HUES64 (cell line): ENCODE results near the gene CACNG7.
A peak's percentile ranks its signal among the peaks of the same experiment; 100 is the strongest.

Experiments
- H3K27ac ChIP-seq: 2 replicates; pipeline ENCODE4 v1.7.0; 2013; ENCODE audit warnings: low read depth, low read length, inconsistent platforms
- H3K27me3 ChIP-seq: 2 replicates; pipeline ENCODE4 v1.6.1; 2013; ENCODE audit warnings: mild to moderate bottlenecking, low read length; ENCODE audit not compliant: insufficient read depth
- H3K36me3 ChIP-seq: 2 replicates; pipeline ENCODE4 v1.6.1; 2013; ENCODE audit warnings: mild to moderate bottlenecking, low read length; ENCODE audit not compliant: insufficient read depth
- H3K4me1 ChIP-seq: 2 replicates; pipeline ENCODE4 v1.6.1; 2013; ENCODE audit warnings: mild to moderate bottlenecking, low read length, moderate library complexity; ENCODE audit not compliant: insufficient read depth
- H3K4me3 ChIP-seq: 2 replicates; pipeline ENCODE4 v1.5.1; 2013; ENCODE audit warnings: mild to moderate bottlenecking, low read length, moderate library complexity
- H3K9ac ChIP-seq: 2 replicates; pipeline ENCODE4 v1.6.1; 2013; ENCODE audit warnings: mild to moderate bottlenecking, low read depth, low read length
- H3K9me3 ChIP-seq: 2 replicates; pipeline ENCODE4 v1.6.1; 2013; ENCODE audit warnings: low read depth, low read length; ENCODE audit not compliant: insufficient read depth
- WGBS: fragments of 150-250, 120-280 bp; methylation state at CpG from one replicate; pipeline ENCODE4 v1.1.7; 2013; ENCODE audit warnings: missing lambda C conversion rate; 5-methylcytosine and 5-hydroxymethylcytosine counted together

The CACNG7 gene

GRCh38 chr19:53880711-53881481 lies 28.2 kb upstream of the CACNG7 start:
- H3K4me1 ChIP-seq: peaks cover 25% of the 10 kb centered on the region
- H3K9me3 ChIP-seq: no peaks in the 10 kb centered on the region
- peaks cover 45% of the 10 kb centered on the region for H3K27me3 ChIP-seq
- WGBS: 21% methylated on average over 5 of the region's 6 CpGs
- H3K27ac ChIP-seq: no peak overlapping the region
- peak overlapping the region; percentile 64 for H3K4me3 ChIP-seq
- H3K36me3 ChIP-seq: peaks cover 1% of the 10 kb centered on the region; the same call in 1 of the 2 replicates
- no peak overlapping the region for H3K9ac ChIP-seq

GRCh38 chr19:53881482-53882390 lies 27.3 kb upstream of the CACNG7 start, which contains the start of gene PRKCG:
Gene PRKCG (plus strand): TSS chr19:53882197. CDS start chr19:53882495, 298 bp downstream.
- Histone ChIP-seq H3K4me3 (peak within 1 kb of the TSS; percentile 64), H3K27me3 (peaks cover 45% of the 10 kb centered on the region), H3K36me3 (no peaks in the 10 kb centered on the region), H3K27ac (no peak within 1 kb of the TSS), H3K4me1 (peaks cover 25% of the 10 kb centered on the region), H3K9ac (peak within 1 kb of the TSS; percentile 41), H3K9me3 (no peaks in the 10 kb centered on the region)
- 3% methylated on average over 49 of the region's 49 CpGs for WGBS

- no peak overlapping the region for H3K27ac ChIP-seq
- peaks cover 45% of the 10 kb centered on the region for H3K27me3 ChIP-seq
- peaks cover 25% of the 10 kb centered on the region for H3K4me1 ChIP-seq
- no peaks in the 10 kb centered on the region for H3K36me3 ChIP-seq
- peak overlapping the region; percentile 64 for H3K4me3 ChIP-seq
- H3K9me3 ChIP-seq: no peaks in the 10 kb centered on the region
- 6% methylated on average over 18 of the region's 18 CpGs for WGBS
- peak overlapping the region; percentile 41 for H3K9ac ChIP-seq
Observed at GRCh38 chr19:53882391-53883050, 26.6 kb upstream of the CACNG7 start.

- peaks cover 45% of the 10 kb centered on the region for H3K27me3 ChIP-seq
- no peak overlapping the region for H3K27ac ChIP-seq
- no peaks in the 10 kb centered on the region for H3K36me3 ChIP-seq
- peak overlapping the region; percentile 64 for H3K4me3 ChIP-seq
- H3K9me3 ChIP-seq: no peaks in the 10 kb centered on the region
- 8% methylated on average over 16 of the region's 19 CpGs for WGBS
- no peak overlapping the region for H3K9ac ChIP-seq
- H3K4me1 ChIP-seq: peaks cover 25% of the 10 kb centered on the region
Observed at GRCh38 chr19:53883231-53883661, 25.8 kb upstream of the CACNG7 start.

- Histone ChIP-seq H3K4me1 (peaks cover 23% of the 10 kb centered on the region), H3K4me3 (peak overlapping the region; percentile 43)
- WGBS: 58% methylated on average over 11 of the region's 11 CpGs
Observed at GRCh38 chr19:53883741-53884140, 25.3 kb upstream of the CACNG7 start.

GRCh38 chr19:53884256-53884655 lies 24.8 kb upstream of the CACNG7 start:
- 68% methylated on average over 12 of the region's 12 CpGs for WGBS
- Histone ChIP-seq H3K27ac (no peak overlapping the region), H3K9ac (no peak overlapping the region), H3K4me3 (no peak overlapping the region), H3K36me3 (no peaks in the 10 kb centered on the region), H3K4me1 (peaks cover 24% of the 10 kb centered on the region), H3K9me3 (no peaks in the 10 kb centered on the region), H3K27me3 (peaks cover 45% of the 10 kb centered on the region)

More at GRCh38 chr19:53883741-53884140, 25.3 kb upstream of the CACNG7 start:
- Histone ChIP-seq H3K27ac (no peak overlapping the region), H3K36me3 (no peaks in the 10 kb centered on the region), H3K27me3 (peaks cover 45% of the 10 kb centered on the region), H3K9ac (0 out of 2 replicates have a peak overlapping the region, but pooled peaks have one; percentile 42), H3K9me3 (no peaks in the 10 kb centered on the region)

GRCh38 chr19:53885036-53885435 lies 24.0 kb upstream of the CACNG7 start:
- WGBS: 96% methylated on average over 10 of the region's 10 CpGs
- H3K9ac ChIP-seq: no peak overlapping the region

GRCh38 chr19:53892301-53892980 lies 16.6 kb upstream of the CACNG7 start:
- Histone ChIP-seq H3K27me3 (peaks cover 2% of the 10 kb centered on the region; the same call in 1 of the 2 replicates), H3K9me3 (no peaks in the 10 kb centered on the region), H3K4me1 (peaks cover 5% of the 10 kb centered on the region; the same call in 1 of the 2 replicates), H3K27ac (no peak overlapping the region), H3K36me3 (no peaks in the 10 kb centered on the region), H3K9ac (no peak overlapping the region), H3K4me3 (no peak overlapping the region)
- 77% methylated on average over 23 of the region's 23 CpGs for WGBS

More at GRCh38 chr19:53885036-53885435, 24.0 kb upstream of the CACNG7 start:
- Histone ChIP-seq H3K27me3 (peaks cover 40% of the 10 kb centered on the region), H3K4me1 (peaks cover 23% of the 10 kb centered on the region), H3K36me3 (no peaks in the 10 kb centered on the region), H3K4me3 (no peak overlapping the region), H3K27ac (no peak overlapping the region), H3K9me3 (no peaks in the 10 kb centered on the region)

- H3K9me3 ChIP-seq: no peaks in the 10 kb centered on the region
- H3K27me3 ChIP-seq: peaks cover 7% of the 10 kb centered on the region; the same call in 1 of the 2 replicates
- no peak overlapping the region for H3K4me3 ChIP-seq
- peaks cover 9% of the 10 kb centered on the region for H3K4me1 ChIP-seq
- no peak overlapping the region for H3K27ac ChIP-seq
- H3K36me3 ChIP-seq: no peaks in the 10 kb centered on the region
- H3K9ac ChIP-seq: no peak overlapping the region
- whole genome bisulfite sequencing: 70% methylated on average over 8 of the region's 8 CpGs
Observed at GRCh38 chr19:53892981-53893325, 16.1 kb upstream of the CACNG7 start.

- Histone ChIP-seq H3K4me1 (peaks cover 9% of the 10 kb centered on the region), H3K27me3 (peaks cover 7% of the 10 kb centered on the region; the same call in 1 of the 2 replicates), H3K4me3 (no peak overlapping the region), H3K36me3 (no peaks in the 10 kb centered on the region), H3K9ac (no peak overlapping the region), H3K27ac (no peak overlapping the region), H3K9me3 (no peaks in the 10 kb centered on the region)
- WGBS: 82% methylated on average over 8 of the region's 9 CpGs
Observed at GRCh38 chr19:53894707-53895106, 14.4 kb upstream of the CACNG7 start.
